ENCODE measurements around the gene IL24.

Gene IL24

GRCh38 chr1:206854401-206855129, 42.7 kb upstream of the IL24 start:
- TF ChIP-seq TCF12 (IDR thresholded peaks at IDR 0.05; ENCODE audit: low read depth), result no peak
- no peak for TF ChIP-seq ZBTB7A (IDR thresholded peaks at IDR 0.05; ENCODE audit: low read depth)
- TF ChIP-seq, protein P1, sequence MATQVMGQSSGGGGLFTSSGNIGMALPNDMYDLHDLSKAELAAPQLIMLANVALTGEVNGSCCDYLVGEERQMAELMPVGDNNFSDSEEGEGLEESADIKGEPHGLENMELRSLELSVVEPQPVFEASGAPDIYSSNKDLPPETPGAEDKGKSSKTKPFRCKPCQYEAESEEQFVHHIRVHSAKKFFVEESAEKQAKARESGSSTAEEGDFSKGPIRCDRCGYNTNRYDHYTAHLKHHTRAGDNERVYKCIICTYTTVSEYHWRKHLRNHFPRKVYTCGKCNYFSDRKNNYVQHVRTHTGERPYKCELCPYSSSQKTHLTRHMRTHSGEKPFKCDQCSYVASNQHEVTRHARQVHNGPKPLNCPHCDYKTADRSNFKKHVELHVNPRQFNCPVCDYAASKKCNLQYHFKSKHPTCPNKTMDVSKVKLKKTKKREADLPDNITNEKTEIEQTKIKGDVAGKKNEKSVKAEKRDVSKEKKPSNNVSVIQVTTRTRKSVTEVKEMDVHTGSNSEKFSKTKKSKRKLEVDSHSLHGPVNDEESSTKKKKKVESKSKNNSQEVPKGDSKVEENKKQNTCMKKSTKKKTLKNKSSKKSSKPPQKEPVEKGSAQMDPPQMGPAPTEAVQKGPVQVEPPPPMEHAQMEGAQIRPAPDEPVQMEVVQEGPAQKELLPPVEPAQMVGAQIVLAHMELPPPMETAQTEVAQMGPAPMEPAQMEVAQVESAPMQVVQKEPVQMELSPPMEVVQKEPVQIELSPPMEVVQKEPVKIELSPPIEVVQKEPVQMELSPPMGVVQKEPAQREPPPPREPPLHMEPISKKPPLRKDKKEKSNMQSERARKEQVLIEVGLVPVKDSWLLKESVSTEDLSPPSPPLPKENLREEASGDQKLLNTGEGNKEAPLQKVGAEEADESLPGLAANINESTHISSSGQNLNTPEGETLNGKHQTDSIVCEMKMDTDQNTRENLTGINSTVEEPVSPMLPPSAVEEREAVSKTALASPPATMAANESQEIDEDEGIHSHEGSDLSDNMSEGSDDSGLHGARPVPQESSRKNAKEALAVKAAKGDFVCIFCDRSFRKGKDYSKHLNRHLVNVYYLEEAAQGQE (IDR thresholded peaks at IDR 0.05; ENCODE audit: low read depth), result no peak
- TF ChIP-seq RAD21 (IDR thresholded peaks at IDR 0.05; ENCODE audit: low read depth), result no peak
- no peak for TF ChIP-seq TAF1 (IDR thresholded peaks at IDR 0.05; ENCODE audit: low read depth)
- TF ChIP-seq EP300 (IDR thresholded peaks at IDR 0.05; ENCODE audit: borderline replicate concordance), result no peak
- no peak for TF ChIP-seq CEBPB (IDR thresholded peaks at IDR 0.05)
- TF ChIP-seq, protein P2, sequence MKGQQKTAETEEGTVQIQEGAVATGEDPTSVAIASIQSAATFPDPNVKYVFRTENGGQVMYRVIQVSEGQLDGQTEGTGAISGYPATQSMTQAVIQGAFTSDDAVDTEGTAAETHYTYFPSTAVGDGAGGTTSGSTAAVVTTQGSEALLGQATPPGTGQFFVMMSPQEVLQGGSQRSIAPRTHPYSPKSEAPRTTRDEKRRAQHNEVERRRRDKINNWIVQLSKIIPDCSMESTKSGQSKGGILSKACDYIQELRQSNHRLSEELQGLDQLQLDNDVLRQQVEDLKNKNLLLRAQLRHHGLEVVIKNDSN (IDR thresholded peaks at IDR 0.05), result no peak
- no peak for TF ChIP-seq EGR1 (IDR thresholded peaks at IDR 0.05)
- TF ChIP-seq CREB1 (IDR thresholded peaks at IDR 0.05; ENCODE audit: low read depth), result no peak
- TF ChIP-seq, protein P3, sequence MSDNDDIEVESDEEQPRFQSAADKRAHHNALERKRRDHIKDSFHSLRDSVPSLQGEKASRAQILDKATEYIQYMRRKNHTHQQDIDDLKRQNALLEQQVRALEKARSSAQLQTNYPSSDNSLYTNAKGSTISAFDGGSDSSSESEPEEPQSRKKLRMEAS (IDR thresholded peaks at IDR 0.05), result no peak
- no peak for TF ChIP-seq TEAD4 (IDR thresholded peaks at IDR 0.05)
- no peak for TF ChIP-seq YY1 (IDR thresholded peaks at IDR 0.05; ENCODE audit: low read depth)
- no peak for TF ChIP-seq NFIC (IDR thresholded peaks at IDR 0.05)
- TF ChIP-seq FOXM1 (IDR thresholded peaks at IDR 0.05; ENCODE audit: borderline replicate concordance, low read depth), result no peak

- TF ChIP-seq, protein P2 (IDR thresholded peaks at IDR 0.05), result no peak
- no peak for TF ChIP-seq CEBPB (IDR thresholded peaks at IDR 0.05)
- TF ChIP-seq RAD21 (IDR thresholded peaks at IDR 0.05; ENCODE audit: low read depth), result no peak
- TF ChIP-seq TEAD4 (IDR thresholded peaks at IDR 0.05), result no peak
These were observed 41.4 kb upstream of the IL24 start for GRCh38 chr1:206855859-206856258.

DNA sequence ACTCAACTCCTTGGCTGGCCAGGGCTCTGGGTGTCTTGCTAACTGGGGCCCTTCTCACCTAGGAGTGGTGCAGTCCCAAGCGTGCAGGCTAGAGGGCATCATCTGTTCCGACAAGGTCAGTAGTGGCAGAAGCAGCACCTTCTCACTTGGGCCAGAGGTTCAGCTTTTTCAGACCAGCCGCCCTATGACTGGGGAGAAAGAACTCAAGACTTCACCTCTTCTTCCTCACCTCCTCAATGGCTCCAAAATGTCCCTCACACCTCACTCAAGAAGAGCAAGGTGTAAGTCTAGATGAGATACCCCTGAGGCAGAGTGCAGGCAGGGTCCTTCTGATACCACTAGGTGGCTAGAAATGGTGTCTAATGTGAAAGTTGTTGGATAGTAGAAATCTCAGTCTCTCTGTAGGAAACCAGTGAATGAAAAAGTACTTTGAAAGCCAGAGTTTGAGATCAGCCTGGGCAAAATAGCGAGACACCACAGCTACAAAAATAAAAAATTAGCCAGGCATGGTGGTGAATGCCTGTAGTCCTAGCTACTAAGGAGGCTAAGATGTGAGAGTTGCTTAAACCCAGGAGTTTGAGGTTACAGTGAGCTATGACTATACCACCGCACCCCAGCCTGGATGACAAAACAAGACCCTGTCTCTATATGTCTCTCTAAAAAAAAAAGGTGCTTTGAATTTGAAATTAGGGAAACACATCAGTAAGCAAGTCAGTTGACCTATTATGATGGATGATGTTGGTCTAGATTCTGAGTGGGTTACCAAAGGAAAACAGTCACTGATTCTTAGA, 40.4 kb upstream of the IL24 start:
- TF ChIP-seq TCF12 (IDR thresholded peaks at IDR 0.05; ENCODE audit: low read depth), result no peak
- TF ChIP-seq, protein P1 (IDR thresholded peaks at IDR 0.05; ENCODE audit: low read depth), result no peak
- no peak for TF ChIP-seq FOXM1 (IDR thresholded peaks at IDR 0.05; ENCODE audit: borderline replicate concordance, low read depth)
- no peak for TF ChIP-seq TEAD4 (IDR thresholded peaks at IDR 0.05)
- no peak for TF ChIP-seq ZBTB7A (IDR thresholded peaks at IDR 0.05; ENCODE audit: low read depth)
- TF ChIP-seq, protein P2 (IDR thresholded peaks at IDR 0.05), result no peak
- TF ChIP-seq NFIC (IDR thresholded peaks at IDR 0.05), result no peak
- TF ChIP-seq EP300 (IDR thresholded peaks at IDR 0.05; ENCODE audit: borderline replicate concordance), result no peak
- TF ChIP-seq RAD21 (IDR thresholded peaks at IDR 0.05; ENCODE audit: low read depth), result no peak
- TF ChIP-seq YY1 (IDR thresholded peaks at IDR 0.05; ENCODE audit: low read depth), result no peak
- no peak for TF ChIP-seq CEBPB (IDR thresholded peaks at IDR 0.05)
- TF ChIP-seq, protein P3 (IDR thresholded peaks at IDR 0.05), result no peak
- TF ChIP-seq CREB1 (IDR thresholded peaks at IDR 0.05; ENCODE audit: low read depth), result no peak
- no peak for TF ChIP-seq EGR1 (IDR thresholded peaks at IDR 0.05)

DNA sequence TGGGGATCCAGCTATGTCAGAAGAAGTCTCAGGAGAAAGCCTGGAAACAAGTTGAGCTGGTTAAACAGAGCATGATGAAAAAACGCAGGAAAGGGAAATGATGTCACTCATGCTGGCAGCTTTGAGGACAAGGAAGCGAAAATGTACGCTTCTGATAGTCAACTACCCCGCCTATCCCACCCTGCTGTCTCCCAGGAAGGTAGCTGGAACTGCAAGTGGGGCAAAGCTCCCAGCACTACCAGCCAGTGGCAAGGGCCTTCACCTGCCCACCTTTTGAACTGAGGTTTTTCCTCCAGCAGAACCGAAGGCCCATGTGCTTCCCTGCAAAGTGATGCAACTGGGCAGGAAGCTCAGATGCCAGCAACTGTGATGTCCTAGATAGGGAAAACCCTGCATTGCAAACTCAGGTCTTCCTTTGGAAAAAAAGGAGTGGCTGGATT, 38.1 kb upstream of the IL24 start:
- no peak for TF ChIP-seq CREB1 (IDR thresholded peaks at IDR 0.05; ENCODE audit: low read depth)
- TF ChIP-seq TEAD4 (IDR thresholded peaks at IDR 0.05), result no peak
- no peak for TF ChIP-seq NFIC (IDR thresholded peaks at IDR 0.05)
- TF ChIP-seq, protein P3 (IDR thresholded peaks at IDR 0.05), result no peak
- no peak for TF ChIP-seq RAD21 (IDR thresholded peaks at IDR 0.05; ENCODE audit: low read depth)
- TF ChIP-seq YY1 (IDR thresholded peaks at IDR 0.05; ENCODE audit: low read depth), result no peak
- no peak for TF ChIP-seq EP300 (IDR thresholded peaks at IDR 0.05; ENCODE audit: borderline replicate concordance)
- TF ChIP-seq FOXM1 (IDR thresholded peaks at IDR 0.05; ENCODE audit: borderline replicate concordance, low read depth), result no peak
- TF ChIP-seq ZBTB7A (IDR thresholded peaks at IDR 0.05; ENCODE audit: low read depth), result no peak

Measured in Ishikawa (cell line).